Fibroblast of the aortic adventitia (primary cell): Measurements from ENCODE around the gene ZNF593OS. TPM values are rescaled to one million over a fixed set of nuclear protein-coding genes. Genes with fewer than 3 reads are reported as not detected.

Source experiments
- DNase-seq: peaks from one replicate; pipeline ENCODE4 v3.0.0-alpha.2; 2010; ENCODE audit warnings: low read depth
- H3K4me3 ChIP-seq: 2 replicates; pipeline ENCODE4 v1.5.1; 2011; ENCODE audit warnings: low read depth, mild to moderate bottlenecking, control low read depth, low read length, moderate library complexity
- CTCF ChIP-seq: IDR thresholded peaks from 2 replicates; pipeline ENCODE4 v1.5.1; 2011; ENCODE audit warnings: mild to moderate bottlenecking, low read length, control low read depth, inconsistent platforms; ENCODE audit not compliant: insufficient read depth
- total RNA-seq: library from RNA; depleted of rRNA; stranded (reverse); fragments of >200 nt; gene quantifications from 2 replicates; pipeline ENCODE4 v1.2.3, GENCODE V29; 2012; ENCODE audit warnings: low replicate concordance

Gene ZNF593OS
- total RNA-seq, 1 donor: not detected

- H3K4me3 ChIP-seq: no peak overlapping the region
- no peak for DNase-seq
- no peak for TF ChIP-seq CTCF
Measured at GRCh38 chr1:26212726-26213125, 41.1 kb upstream of the ZNF593OS start.

- H3K4me3 ChIP-seq: no peak overlapping the region
- TF ChIP-seq CTCF: no peak
- DNase-seq: no peak
Measured at GRCh38 chr1:26210147-26210870, 38.7 kb upstream of the ZNF593OS start.

GRCh38 chr1:26203642-26204318 lies 32.1 kb upstream of the ZNF593OS start:
- H3K4me3 ChIP-seq: no peak overlapping the region
- DNase-seq: no peak
- TF ChIP-seq CTCF: no peak

GRCh38 chr1:26200413-26200812 lies 28.8 kb upstream of the ZNF593OS start:
- no peak for TF ChIP-seq CTCF
- no peak overlapping the region for H3K4me3 ChIP-seq
- no peak for DNase-seq

GRCh38 chr1:26197813-26198212 lies 26.2 kb upstream of the ZNF593OS start:
- no peak for DNase-seq
- no peak overlapping the region for H3K4me3 ChIP-seq
- no peak for TF ChIP-seq CTCF

- DNase-seq: no peak
- TF ChIP-seq CTCF: no peak
- no peak overlapping the region for H3K4me3 ChIP-seq
Measured at GRCh38 chr1:26197301-26197700, 25.7 kb upstream of the ZNF593OS start.
